Epithelial cell of proximal tubule (primary cell): ENCODE results near the gene PITPNM2. TPM values are rescaled to one million over a fixed set of nuclear protein-coding genes. Genes with fewer than 3 reads are reported as not detected.

Source experiments
- DNase-seq: peaks from one replicate; pipeline ENCODE4 v3.0.0-alpha.2; 2011; ENCODE audit warnings: low read depth
- H3K4me3 ChIP-seq: 2 replicates; pipeline ENCODE4 v1.5.1; 2011; ENCODE audit warnings: low read depth, mild to moderate bottlenecking, low read length
- total RNA-seq: library from RNA; depleted of rRNA; stranded (reverse); fragments of >200 nt; gene quantifications from 2 replicates; pipeline ENCODE4 v1.2.3, GENCODE V29; 2015
- TF ChIP-seq, protein P1 (sequence below): conservative IDR thresholded peaks from 2 replicates; pipeline ENCODE4 v1.5.1; 2012; ENCODE audit warnings: low read depth, mild to moderate bottlenecking, low read length

Gene PITPNM2
- total RNA-seq, 1 donor from 2014 or later: 4.6 TPM

DNA sequence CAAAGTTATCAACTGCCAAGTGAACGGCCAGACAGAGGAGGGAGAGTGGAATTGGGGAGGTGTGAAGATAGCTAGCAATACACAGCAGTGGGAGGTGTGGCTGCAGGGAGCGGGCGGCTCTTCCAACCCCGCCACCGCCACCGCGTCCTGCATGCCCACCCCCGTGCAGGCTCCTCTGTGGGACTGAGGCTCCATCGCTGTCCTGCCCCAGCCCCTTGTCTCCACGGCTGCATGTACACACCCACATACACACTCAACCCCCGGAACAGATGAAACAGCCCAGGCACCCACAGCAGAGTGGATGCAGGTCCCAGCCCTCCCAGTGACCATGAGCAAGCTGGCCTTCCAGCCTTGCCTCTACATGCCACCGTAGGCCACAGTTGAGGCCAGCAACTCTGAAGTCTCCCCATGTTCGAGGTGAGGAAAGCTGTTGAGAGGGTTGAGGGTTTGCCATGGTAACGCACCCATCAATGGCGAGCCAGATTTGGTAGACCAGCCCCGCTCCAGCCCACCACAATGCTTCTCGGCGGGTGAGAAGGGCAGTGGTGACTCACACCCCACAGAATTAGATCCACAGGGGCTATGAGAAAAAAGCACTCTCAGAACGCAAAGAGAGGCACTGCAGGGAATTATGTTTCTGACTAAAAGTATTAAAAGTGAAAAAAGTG is 39.3 kb downstream of the PITPNM2 start:
- H3K4me3 ChIP-seq: no peak overlapping the region
- DNase-seq: no peak
- TF ChIP-seq, protein P1, sequence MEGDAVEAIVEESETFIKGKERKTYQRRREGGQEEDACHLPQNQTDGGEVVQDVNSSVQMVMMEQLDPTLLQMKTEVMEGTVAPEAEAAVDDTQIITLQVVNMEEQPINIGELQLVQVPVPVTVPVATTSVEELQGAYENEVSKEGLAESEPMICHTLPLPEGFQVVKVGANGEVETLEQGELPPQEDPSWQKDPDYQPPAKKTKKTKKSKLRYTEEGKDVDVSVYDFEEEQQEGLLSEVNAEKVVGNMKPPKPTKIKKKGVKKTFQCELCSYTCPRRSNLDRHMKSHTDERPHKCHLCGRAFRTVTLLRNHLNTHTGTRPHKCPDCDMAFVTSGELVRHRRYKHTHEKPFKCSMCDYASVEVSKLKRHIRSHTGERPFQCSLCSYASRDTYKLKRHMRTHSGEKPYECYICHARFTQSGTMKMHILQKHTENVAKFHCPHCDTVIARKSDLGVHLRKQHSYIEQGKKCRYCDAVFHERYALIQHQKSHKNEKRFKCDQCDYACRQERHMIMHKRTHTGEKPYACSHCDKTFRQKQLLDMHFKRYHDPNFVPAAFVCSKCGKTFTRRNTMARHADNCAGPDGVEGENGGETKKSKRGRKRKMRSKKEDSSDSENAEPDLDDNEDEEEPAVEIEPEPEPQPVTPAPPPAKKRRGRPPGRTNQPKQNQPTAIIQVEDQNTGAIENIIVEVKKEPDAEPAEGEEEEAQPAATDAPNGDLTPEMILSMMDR: no peak

DNA sequence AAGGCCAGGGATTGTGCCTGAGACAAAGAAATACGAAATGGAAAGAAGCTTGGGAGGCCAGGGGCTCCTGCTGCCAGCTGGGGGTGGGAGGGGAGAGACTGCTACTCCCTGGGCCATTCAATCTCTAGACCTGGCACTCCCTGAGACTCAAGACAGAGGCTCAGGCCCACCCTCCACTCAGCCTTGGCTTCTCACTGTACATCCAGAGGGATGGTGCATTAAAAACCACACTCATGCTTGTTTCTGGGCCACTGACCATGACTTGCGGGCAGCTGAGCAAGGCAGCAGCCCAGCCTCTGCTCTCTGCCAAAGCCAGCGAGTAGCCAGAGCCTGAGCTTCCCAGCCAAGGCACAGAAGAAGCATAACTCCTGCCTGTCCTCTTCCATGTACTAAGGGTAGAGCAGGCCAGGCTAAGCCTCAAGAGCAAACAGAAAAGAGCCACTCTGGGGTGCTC is 41.5 kb downstream of the PITPNM2 start:
- DNase-seq: no peak
- H3K4me3 ChIP-seq: no peak overlapping the region
- TF ChIP-seq, protein P1: no peak

DNA sequence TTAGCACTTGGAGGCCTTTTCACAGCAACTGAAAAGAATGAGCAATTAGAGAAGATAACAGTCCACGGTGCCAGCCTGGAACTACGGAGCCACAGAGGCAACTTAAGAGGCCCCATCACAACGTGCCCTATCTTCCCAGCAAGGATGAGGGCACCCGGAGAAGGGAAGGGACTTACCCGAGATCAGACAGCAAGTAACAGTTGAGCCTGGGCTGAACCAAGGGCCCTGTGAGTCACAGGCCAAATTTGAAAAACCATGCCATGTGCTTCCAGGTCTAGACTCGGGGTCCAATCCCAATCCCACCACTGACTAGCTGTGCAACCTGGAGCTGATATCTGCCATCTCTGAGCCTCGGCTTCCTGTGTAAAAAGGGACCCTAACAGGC is 42.2 kb downstream of the PITPNM2 start:
- H3K4me3 ChIP-seq: no peak overlapping the region
- no peak for DNase-seq
- TF ChIP-seq, protein P1: no peak

DNA sequence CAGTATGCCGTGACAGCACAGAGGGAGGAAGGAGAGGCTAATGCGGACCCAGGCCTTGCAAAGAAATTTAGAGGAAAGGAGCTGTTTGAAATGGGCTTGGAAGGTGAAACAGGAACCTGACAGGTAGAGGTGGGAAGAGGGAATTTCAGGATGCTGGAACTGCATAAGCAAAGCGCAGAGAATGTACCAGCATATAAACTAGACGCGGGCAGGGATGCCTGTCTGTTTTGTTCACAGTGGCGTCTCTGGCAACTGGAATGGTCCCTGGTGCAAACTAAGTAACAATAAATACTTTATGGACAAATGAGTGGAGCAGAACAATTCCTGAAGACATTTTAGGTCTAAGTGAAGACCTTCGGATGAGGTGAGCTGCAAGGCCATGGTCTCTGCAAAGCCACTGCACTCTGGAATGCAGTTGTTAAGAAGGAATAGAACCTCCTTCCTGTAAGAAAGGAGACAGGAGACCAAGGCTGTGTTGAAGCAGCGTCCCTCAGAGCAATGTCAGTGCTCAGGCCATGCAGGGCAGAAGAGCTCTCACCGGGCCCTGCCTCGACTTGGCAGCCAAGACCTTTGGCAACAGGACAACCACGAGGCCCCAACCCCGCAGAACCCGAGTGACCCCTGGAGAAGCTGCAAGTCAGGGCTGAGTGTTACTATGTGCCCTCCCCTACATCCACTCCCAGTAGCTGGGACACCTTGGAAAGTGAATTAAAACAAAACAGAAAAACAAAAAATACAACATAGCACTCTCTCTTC is 42.8 kb downstream of the PITPNM2 start:
- no peak overlapping the region for H3K4me3 ChIP-seq
- TF ChIP-seq, protein P1: no peak
- DNase-seq: no peak

DNA sequence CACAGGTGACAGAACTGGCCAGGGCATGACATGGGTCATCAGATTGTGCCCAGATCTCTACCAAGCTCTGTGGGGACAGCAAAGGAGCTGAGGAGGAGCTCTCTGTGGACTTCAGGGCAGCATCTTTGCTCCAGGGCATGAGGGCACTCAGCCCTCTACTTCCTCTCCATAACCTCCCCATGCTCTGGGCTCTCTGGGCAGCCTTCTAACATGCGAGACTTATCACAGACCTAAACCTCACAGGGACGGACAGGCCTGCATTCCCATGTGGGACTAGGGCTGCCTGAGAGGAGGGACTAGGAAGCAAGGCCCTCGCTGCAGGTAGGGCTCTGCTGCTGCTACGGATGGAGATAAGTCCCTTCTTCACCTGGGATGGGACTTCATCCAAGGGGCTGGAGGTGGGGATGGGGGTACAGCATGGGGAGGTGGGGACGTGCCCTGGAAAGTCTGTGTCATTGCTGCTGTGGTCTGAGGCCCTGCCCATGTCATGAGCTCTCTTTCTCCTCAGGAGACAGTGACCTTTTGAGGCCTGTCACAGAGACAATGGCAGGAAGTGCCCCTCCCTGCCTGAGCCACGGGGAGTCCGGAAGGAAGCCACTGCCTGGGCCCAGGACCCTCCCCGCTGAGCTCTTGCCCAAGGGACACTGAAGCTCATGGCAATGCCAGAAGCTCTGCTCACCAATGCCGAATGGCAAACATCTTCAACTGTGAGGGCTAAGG is 44.1 kb downstream of the PITPNM2 start:
- TF ChIP-seq, protein P1: no peak
- no peak overlapping the region for H3K4me3 ChIP-seq
- no peak for DNase-seq

DNA sequence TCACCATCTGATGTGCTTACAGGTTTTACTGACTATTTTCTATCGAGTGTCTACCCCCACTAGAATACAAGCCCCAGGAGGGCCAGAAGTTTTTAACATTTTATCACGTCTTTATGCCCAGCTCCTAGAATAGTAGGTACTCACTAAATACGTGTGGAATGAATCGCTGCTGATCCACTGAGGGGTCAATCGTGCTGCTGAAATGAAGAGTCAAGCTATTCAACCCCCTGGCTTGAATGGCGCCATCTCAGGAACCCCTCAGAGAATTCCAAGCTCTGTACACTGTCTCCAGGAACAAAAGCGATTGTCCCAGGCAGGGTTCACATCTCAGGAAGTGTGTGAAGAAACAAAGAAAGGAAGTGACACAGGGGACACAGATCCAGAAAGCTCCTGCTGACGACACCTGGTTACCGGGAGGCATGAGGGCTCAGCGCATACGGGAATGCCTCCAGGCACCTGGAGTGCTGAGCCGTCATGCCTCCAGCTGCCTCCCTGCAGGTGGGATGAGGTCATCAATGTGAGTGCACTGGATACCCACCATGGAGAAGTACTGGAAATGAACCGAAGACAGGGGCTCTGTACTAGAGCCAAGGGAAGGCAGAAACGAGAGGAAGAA is 45.6 kb downstream of the PITPNM2 start:
- H3K4me3 ChIP-seq: no peak overlapping the region
- TF ChIP-seq, protein P1: no peak
- no peak for DNase-seq
